Measurements from ENCODE around the gene LGALS14.

LGALS14 gene

GRCh38 chr19:39677961-39678889 is 26.1 kb upstream of the LGALS14 start:
- H2BK15ac ChIP-seq (replicated peaks; ENCODE audit: low read depth), result no peak overlapping the region
- WGBS (ENCODE audit: extremely low coverage, insufficient coverage, low lambda C conversion rate), result no CpG with 5 or more reads among the region's 10 CpGs
- DNase-seq, result no peak
- H3K79me1 ChIP-seq (ENCODE audit: low read length), result no peaks in the 10 kb centered on the region
- no peaks in the 10 kb centered on the region for H3K4me1 ChIP-seq (ENCODE audit: control insufficient read depth, low read depth, low read length)
- H3K23ac ChIP-seq (ENCODE audit: low read length), result no peak overlapping the region
- no peak overlapping the region for H2AK5ac ChIP-seq (ENCODE audit: low read length)
- no peaks in the 10 kb centered on the region for H3K36me3 ChIP-seq (ENCODE audit: control insufficient read depth, insufficient read depth, low read length)
- no peak overlapping the region for H3K56ac ChIP-seq (ENCODE audit: low read length)
- H4K8ac ChIP-seq (ENCODE audit: low read depth, low read length), result no peak overlapping the region
- H2BK120ac ChIP-seq (ENCODE audit: low read depth, low read length), result no peak overlapping the region
- no peak overlapping the region for H3K4ac ChIP-seq (ENCODE audit: low read depth, low read length)
- H4K5ac ChIP-seq (ENCODE audit: low read length), result no peak overlapping the region
- H3K4me2 ChIP-seq (ENCODE audit: low read length), result no peak overlapping the region
- H3K9ac ChIP-seq (ENCODE audit: low read length), result no peak overlapping the region
- H3K4me3 ChIP-seq (ENCODE audit: low read length), result no peak overlapping the region
- no peaks in the 10 kb centered on the region for H3K79me2 ChIP-seq (ENCODE audit: control insufficient read depth, insufficient read depth, low read length)
- H2BK5ac ChIP-seq (ENCODE audit: low read length), result no peak overlapping the region
- no peak overlapping the region for H3K27ac ChIP-seq (ENCODE audit: low read depth, low read length)
- no peak overlapping the region for H3K18ac ChIP-seq (ENCODE audit: low read length)
- no peaks in the 10 kb centered on the region for H3K27me3 ChIP-seq (ENCODE audit: insufficient read depth, low read length, poor library complexity)

- no peak for DNase-seq
Observed at GRCh38 chr19:39679056-39679790, 25.1 kb upstream of the LGALS14 start.

GRCh38 chr19:39679791-39680168 is 24.5 kb upstream of the LGALS14 start:
- Histone ChIP-seq H3K18ac (ENCODE audit: low read length) (no peak overlapping the region), H4K5ac (ENCODE audit: low read length) (no peak overlapping the region), H3K56ac (ENCODE audit: low read length) (no peak overlapping the region), H3K27me3 (ENCODE audit: insufficient read depth, low read length, poor library complexity) (no peaks in the 10 kb centered on the region), H3K79me1 (ENCODE audit: low read length) (no peaks in the 10 kb centered on the region), H3K4me3 (ENCODE audit: low read length) (no peak overlapping the region), H3K79me2 (ENCODE audit: control insufficient read depth, insufficient read depth, low read length) (no peaks in the 10 kb centered on the region), H2AK5ac (ENCODE audit: low read length) (no peak overlapping the region), H3K23ac (ENCODE audit: low read length) (no peak overlapping the region), H2BK15ac (replicated peaks; ENCODE audit: low read depth) (no peak overlapping the region), H3K27ac (ENCODE audit: low read depth, low read length) (no peak overlapping the region), H3K9ac (ENCODE audit: low read length) (no peak overlapping the region), H2BK5ac (ENCODE audit: low read length) (no peak overlapping the region), H3K4me1 (ENCODE audit: control insufficient read depth, low read depth, low read length) (peaks cover 2% of the 10 kb centered on the region), H3K4me2 (ENCODE audit: low read length) (no peak overlapping the region), H3K4ac (ENCODE audit: low read depth, low read length) (no peak overlapping the region), H3K36me3 (ENCODE audit: control insufficient read depth, insufficient read depth, low read length) (no peaks in the 10 kb centered on the region), H2BK120ac (ENCODE audit: low read depth, low read length) (no peak overlapping the region), H4K8ac (ENCODE audit: low read depth, low read length) (no peak overlapping the region)
- WGBS (ENCODE audit: extremely low coverage, insufficient coverage, low lambda C conversion rate), result no CpG with 5 or more reads among the region's 3 CpGs
- no peak for DNase-seq

More at GRCh38 chr19:39679056-39679790, 25.1 kb upstream of the LGALS14 start:
- Histone ChIP-seq H3K27ac (ENCODE audit: low read depth, low read length) (no peak overlapping the region), H4K8ac (ENCODE audit: low read depth, low read length) (no peak overlapping the region), H2BK120ac (ENCODE audit: low read depth, low read length) (no peak overlapping the region), H2AK5ac (ENCODE audit: low read length) (no peak overlapping the region), H3K4ac (ENCODE audit: low read depth, low read length) (no peak overlapping the region), H3K79me2 (ENCODE audit: control insufficient read depth, insufficient read depth, low read length) (no peaks in the 10 kb centered on the region), H3K56ac (ENCODE audit: low read length) (no peak overlapping the region), H3K4me1 (ENCODE audit: control insufficient read depth, low read depth, low read length) (peaks cover 1% of the 10 kb centered on the region), H3K79me1 (ENCODE audit: low read length) (no peaks in the 10 kb centered on the region), H2BK5ac (ENCODE audit: low read length) (no peak overlapping the region), H3K23ac (ENCODE audit: low read length) (no peak overlapping the region), H3K27me3 (ENCODE audit: insufficient read depth, low read length, poor library complexity) (no peaks in the 10 kb centered on the region), H3K9ac (ENCODE audit: low read length) (no peak overlapping the region), H3K4me3 (ENCODE audit: low read length) (no peak overlapping the region), H4K5ac (ENCODE audit: low read length) (no peak overlapping the region), H3K18ac (ENCODE audit: low read length) (no peak overlapping the region), H3K36me3 (ENCODE audit: control insufficient read depth, insufficient read depth, low read length) (no peaks in the 10 kb centered on the region), H3K4me2 (ENCODE audit: low read length) (no peak overlapping the region), H2BK15ac (replicated peaks; ENCODE audit: low read depth) (no peak overlapping the region)
- WGBS (ENCODE audit: extremely low coverage, insufficient coverage, low lambda C conversion rate), result no CpG with 5 or more reads among the region's 10 CpGs

- Histone ChIP-seq H4K5ac (ENCODE audit: low read length) (no peak overlapping the region), H2AK5ac (ENCODE audit: low read length) (no peak overlapping the region), H3K56ac (ENCODE audit: low read length) (no peak overlapping the region), H3K27me3 (ENCODE audit: insufficient read depth, low read length, poor library complexity) (no peaks in the 10 kb centered on the region), H3K36me3 (ENCODE audit: control insufficient read depth, insufficient read depth, low read length) (no peaks in the 10 kb centered on the region), H3K4me3 (ENCODE audit: low read length) (no peak overlapping the region), H4K8ac (ENCODE audit: low read depth, low read length) (no peak overlapping the region), H2BK120ac (ENCODE audit: low read depth, low read length) (no peak overlapping the region), H3K9ac (ENCODE audit: low read length) (no peak overlapping the region), H3K4me2 (ENCODE audit: low read length) (no peak overlapping the region), H3K4ac (ENCODE audit: low read depth, low read length) (no peak overlapping the region), H3K27ac (ENCODE audit: low read depth, low read length) (no peak overlapping the region), H3K18ac (ENCODE audit: low read length) (no peak overlapping the region), H3K23ac (ENCODE audit: low read length) (no peak overlapping the region), H3K79me1 (ENCODE audit: low read length) (no peaks in the 10 kb centered on the region), H2BK5ac (ENCODE audit: low read length) (no peak overlapping the region), H2BK15ac (replicated peaks; ENCODE audit: low read depth) (no peak overlapping the region), H3K4me1 (ENCODE audit: control insufficient read depth, low read depth, low read length) (peaks cover 2% of the 10 kb centered on the region), H3K79me2 (ENCODE audit: control insufficient read depth, insufficient read depth, low read length) (no peaks in the 10 kb centered on the region)
- no CpG with 5 or more reads among the region's 3 CpGs for WGBS (ENCODE audit: extremely low coverage, insufficient coverage, low lambda C conversion rate)
- DNase-seq, result no peak
Observed at GRCh38 chr19:39680593-39680992, 23.7 kb upstream of the LGALS14 start.

GRCh38 chr19:39681416-39681815 is 22.9 kb upstream of the LGALS14 start:
- Histone ChIP-seq H2BK15ac (replicated peaks; ENCODE audit: low read depth) (no peak overlapping the region), H4K5ac (ENCODE audit: low read length) (no peak overlapping the region), H2BK120ac (ENCODE audit: low read depth, low read length) (no peak overlapping the region), H2BK5ac (ENCODE audit: low read length) (no peak overlapping the region), H3K27me3 (ENCODE audit: insufficient read depth, low read length, poor library complexity) (no peaks in the 10 kb centered on the region), H3K79me2 (ENCODE audit: control insufficient read depth, insufficient read depth, low read length) (no peaks in the 10 kb centered on the region), H3K4me3 (ENCODE audit: low read length) (no peak overlapping the region), H3K36me3 (ENCODE audit: control insufficient read depth, insufficient read depth, low read length) (no peaks in the 10 kb centered on the region), H4K8ac (ENCODE audit: low read depth, low read length) (no peak overlapping the region), H3K4ac (ENCODE audit: low read depth, low read length) (no peak overlapping the region), H3K27ac (ENCODE audit: low read depth, low read length) (no peak overlapping the region), H3K56ac (ENCODE audit: low read length) (no peak overlapping the region), H3K18ac (ENCODE audit: low read length) (no peak overlapping the region), H2AK5ac (ENCODE audit: low read length) (no peak overlapping the region), H3K79me1 (ENCODE audit: low read length) (no peaks in the 10 kb centered on the region), H3K4me1 (ENCODE audit: control insufficient read depth, low read depth, low read length) (peaks cover 2% of the 10 kb centered on the region), H3K9ac (ENCODE audit: low read length) (no peak overlapping the region), H3K4me2 (ENCODE audit: low read length) (no peak overlapping the region), H3K23ac (ENCODE audit: low read length) (no peak overlapping the region)
- WGBS (ENCODE audit: extremely low coverage, insufficient coverage, low lambda C conversion rate), result no CpG with 5 or more reads among the region's 5 CpGs
- DNase-seq, result no peak
